IMR-90 (cell line): ENCODE data around the gene EIF1. TPM values are rescaled to one million over a fixed set of nuclear protein-coding genes. Genes with fewer than 3 reads are reported as not detected.
A peak's percentile ranks its signal among the peaks of the same experiment; 100 is the strongest.

ENCODE experiments used
- ATAC-seq: fragments of 200-7000 bp; cut with Tn5 transposase; 2 replicates; pipeline ENCODE4 v1.9.1; 2020; ENCODE audit warnings: low read depth, mild to moderate bottlenecking, moderate library complexity
- BruUV-seq: library from RNA; stranded (reverse); fragments of 400-500 nt; replicated peaks from 2 replicates; lab custom pipeline; 2021; lab: Mats Ljungman, UMichigan
- CTCF ChIA-PET: fragments of 300-600 bp; formaldehyde crosslinking; extraction: SDS; loops from one replicate; lab custom pipeline; 2021; ENCODE audit warnings: antibody characterized with exemption; lab: Yijun Ruan, JAX
- POLR2A ChIA-PET: fragments of 300-600 bp; sonication (Branson Sonifier 250); formaldehyde crosslinking; loops from one replicate; lab custom pipeline; 2022; ENCODE audit warnings: antibody characterized with exemption; ENCODE audit not compliant: unreplicated experiment; lab: Charles Lee
- DNase-seq: peaks from one replicate; pipeline ENCODE4 v3.0.0; 2013
- H2AFZ ChIP-seq: replicated peaks from 2 replicates; pipeline ENCODE3; 2013; ENCODE audit warnings: low read length, mild to moderate bottlenecking; ENCODE audit not compliant: poor library complexity
- H2AK5ac ChIP-seq: 2 replicates; pipeline ENCODE4 v1.6.1; 2013; ENCODE audit warnings: low read depth, low read length, inconsistent platforms
- H2AK9ac ChIP-seq: replicated peaks from 2 replicates; pipeline ENCODE3; 2013; ENCODE audit warnings: mild to moderate bottlenecking, low read depth, low read length, moderate library complexity; ENCODE audit not compliant: poor library complexity
- H2BK120ac ChIP-seq: 2 replicates; pipeline ENCODE4 v1.6.1; 2013; ENCODE audit warnings: low read depth, low read length, inconsistent platforms
- H2BK15ac ChIP-seq: 3 replicates; pipeline ENCODE4 v1.6.1; 2013; ENCODE audit warnings: low read depth, low read length, inconsistent platforms
- H2BK20ac ChIP-seq: 2 replicates; pipeline ENCODE4 v1.6.1; 2013; ENCODE audit warnings: low read depth, mild to moderate bottlenecking, inconsistent platforms, low read length, moderate library complexity
- H2BK5ac ChIP-seq: 2 replicates; pipeline ENCODE4 v1.6.1; 2013; ENCODE audit warnings: mild to moderate bottlenecking, low read depth, low read length, inconsistent platforms; ENCODE audit not compliant: poor library complexity, severe bottlenecking
- H3K14ac ChIP-seq: replicated peaks from 2 replicates; pipeline ENCODE4 v1.6.1; 2013; ENCODE audit warnings: low read depth, low read length, inconsistent platforms
- H3K18ac ChIP-seq: 2 replicates; pipeline ENCODE4 v1.6.1; 2013; ENCODE audit warnings: low read depth, low read length, control low read depth
- H3K23ac ChIP-seq: 2 replicates; pipeline ENCODE4 v1.6.1; 2013; ENCODE audit warnings: low read depth, low read length, inconsistent platforms
- H3K27ac ChIP-seq: 2 replicates; pipeline ENCODE4 v1.5.1; 2013; ENCODE audit warnings: mild to moderate bottlenecking, control low read depth, low read length; ENCODE audit not compliant: insufficient read depth
- H3K27me3 ChIP-seq: 2 replicates; pipeline ENCODE4 v1.6.1; 2013; ENCODE audit warnings: low read length; ENCODE audit not compliant: control insufficient read depth, insufficient read depth
- H3K36me3 ChIP-seq: 2 replicates; pipeline ENCODE4 v1.6.1; 2013; ENCODE audit warnings: low read length, mixed read lengths; ENCODE audit not compliant: control insufficient read depth, insufficient read depth
- H3K4ac ChIP-seq: 2 replicates; pipeline ENCODE4 v1.6.1; 2013; ENCODE audit warnings: low read depth, low read length, inconsistent platforms
- H3K4me1 ChIP-seq: 2 replicates; pipeline ENCODE4 v1.6.1; 2013; ENCODE audit warnings: low read length, mixed read lengths; ENCODE audit not compliant: control insufficient read depth, insufficient read depth
- H3K4me2 ChIP-seq: 2 replicates; pipeline ENCODE4 v1.6.1; 2013; ENCODE audit warnings: low read depth, mild to moderate bottlenecking, control low read depth, low read length, moderate library complexity
- H3K4me3 ChIP-seq: 2 replicates; pipeline ENCODE4 v1.5.1; 2013; ENCODE audit warnings: low read depth, mild to moderate bottlenecking, control low read depth, low read length, moderate library complexity; ENCODE audit not compliant: insufficient read depth
- H3K56ac ChIP-seq: 2 replicates; pipeline ENCODE4 v1.6.1; 2013; ENCODE audit warnings: low read length, inconsistent platforms; ENCODE audit not compliant: insufficient read depth; ENCODE audit errors: extremely low read depth
- H3K79me1 ChIP-seq, 2 experiments: 2 replicates each; pipeline ENCODE4 v1.6.1; 2013; ENCODE audit warnings: low read length in 2 of 2, inconsistent platforms in 1 of 2, low read depth in 1 of 2
- H3K9ac ChIP-seq: 2 replicates; pipeline ENCODE4 v1.6.1; 2013; ENCODE audit warnings: low read depth, low read length, control low read depth
- H3K9me1 ChIP-seq: 2 replicates; pipeline ENCODE4 v1.6.1; 2013; ENCODE audit warnings: low read length, inconsistent platforms; ENCODE audit not compliant: insufficient read depth
- H3K9me3 ChIP-seq: 2 replicates; pipeline ENCODE4 v1.6.1; 2013; ENCODE audit warnings: low read length; ENCODE audit not compliant: control insufficient read depth, insufficient read depth
- H4K20me1 ChIP-seq: 2 replicates; pipeline ENCODE4 v1.6.1; 2013; ENCODE audit warnings: low read length, inconsistent platforms; ENCODE audit not compliant: insufficient read depth
- H4K5ac ChIP-seq: 2 replicates; pipeline ENCODE4 v1.6.1; 2013; ENCODE audit warnings: mild to moderate bottlenecking, low read depth, low read length, control low read depth
- H4K8ac ChIP-seq, 2 experiments: 2 replicates each; pipeline ENCODE4 v1.6.1; 2013; ENCODE audit warnings: low read depth in 2 of 2, low read length in 2 of 2, control low read depth in 1 of 2, inconsistent platforms in 1 of 2
- H4K91ac ChIP-seq: 2 replicates; pipeline ENCODE4 v1.6.1; 2013; ENCODE audit warnings: low read depth, low read length, inconsistent platforms; ENCODE audit not compliant: insufficient read depth
- CEBPB ChIP-seq: IDR thresholded peaks from 2 replicates; pipeline ENCODE4 v1.6.1; 2012; ENCODE audit warnings: low read depth, low read length, improper control_type of control experiment
- CTCF ChIP-seq: conservative IDR thresholded peaks from 2 replicates; pipeline ENCODE4 v1.5.1; 2012; ENCODE audit warnings: mild to moderate bottlenecking, low read depth, low read length, improper control_type of control experiment
- MAFK ChIP-seq: IDR thresholded peaks from 2 replicates; pipeline ENCODE4 v1.6.1; 2012; ENCODE audit warnings: low read depth, low read length, improper control_type of control experiment
- MAZ ChIP-seq: IDR thresholded peaks from 2 replicates; pipeline ENCODE4 v1.6.1; 2012; ENCODE audit warnings: low read depth, mild to moderate bottlenecking, low read length, improper control_type of control experiment, moderate library complexity, borderline replicate concordance
- NFE2L2 ChIP-seq: fragments of 150-350 bp; IDR thresholded peaks from 2 replicates; pipeline ENCODE4 v1.6.1; 2016; ENCODE audit warnings: low read depth, mild to moderate bottlenecking, low read length
- RAD21 ChIP-seq: IDR thresholded peaks from 2 replicates; pipeline ENCODE4 v1.6.1; 2012; ENCODE audit warnings: low read length, improper control_type of control experiment
- SMC3 ChIP-seq: fragments of 150-350 bp; IDR thresholded peaks from 2 replicates; pipeline ENCODE4 v1.6.1; 2016; ENCODE audit warnings: low read depth, mild to moderate bottlenecking, antibody characterized with exemption, low read length, moderate library complexity
- WGBS, 2 experiments: methylation state at CpG; one replicate each; pipeline versions ENCODE4 v1.1.5 to v1.1.7; 2013; ENCODE audit warnings: missing lambda C conversion rate in 2 of 2; ENCODE audit not compliant: insufficient read length in 1 of 2; ENCODE audit errors: extremely low coverage in 2 of 2; 5-methylcytosine and 5-hydroxymethylcytosine counted together
- dilution Hi-C: fragments of 300-500 bp; cut with HindIII; formaldehyde crosslinking; loops from one replicate; pipeline ENCODE4 v1.14.3; 2018; ENCODE audit warnings: low sequenced_read_pairs; ENCODE audit not compliant: unreplicated experiment
- in situ Hi-C: fragments of 300-500 bp; cut with MboI; formaldehyde crosslinking; loops from 3 replicates; pipeline ENCODE4 v1.14.3; 2019; ENCODE audit warnings: low sequenced_read_pairs, inconsistent platforms, mixed read lengths
- intact Hi-C: fragments of 100-400 bp; cut with micrococcal nuclease; formaldehyde crosslinking; loops from 2 replicates; pipeline ENCODE4 v1.10.0; 2022
- polyA plus RNA-seq, 3 experiments: library from polyadenylated mRNA; depleted of rRNA; stranded (reverse); fragments of >200 nt; gene quantifications; 2 replicates each; pipeline ENCODE4 v1.2.3, GENCODE V29; 2012; ENCODE audit warnings: low replicate concordance in 1 of 3
- total RNA-seq: library from RNA; depleted of rRNA; stranded (reverse); fragments of >200 nt; gene quantifications from 2 replicates; pipeline ENCODE4 v1.2.3, GENCODE V29; 2012

The EIF1 gene
- total and polyA plus RNA-seq, 2 of the 4 experiments (the other 2 are of a cell fraction), result 89.4 to 381 TPM

- Histone ChIP-seq H3K4me3 (0 out of 2 replicates have a peak overlapping the region, but pooled peaks have one; percentile 18), H2AK5ac (no peak overlapping the region), H2BK20ac (peak overlapping the region; percentile 71), H3K27ac (no peak overlapping the region; the same call in 1 of the 2 replicates), H3K9me3 (no peaks in the 10 kb centered on the region), H2BK5ac (no peak overlapping the region), H3K9ac (peak overlapping the region; percentile 54), H3K27me3 (no peaks in the 10 kb centered on the region; the same call in 1 of the 2 replicates), H3K4me1 (peaks cover 14% of the 10 kb centered on the region), H3K18ac (peak overlapping the region; percentile 38; the same call in 1 of the 2 replicates), H4K5ac (peak overlapping the region; percentile 47), H3K23ac (0 out of 2 replicates have a peak overlapping the region, but pooled peaks have one; percentile 21), H3K14ac (peak overlapping the region; percentile 84), H2BK15ac (peak overlapping the region; percentile 79; the same call in 2 of the 3 replicates), H3K36me3 (no peaks in the 10 kb centered on the region), H2AK9ac (peak overlapping the region; percentile 48), H3K4ac (peak overlapping the region; percentile 80), H3K9me1 (peaks cover 12% of the 10 kb centered on the region), H3K4me2 (peak overlapping the region; percentile 90), H3K56ac (no peak overlapping the region), H4K8ac (peak overlapping the region; percentile 74 to 91; a peak in 3 of 4 replicates), H3K79me1 (no peaks in the 10 kb centered on the region), H4K20me1 (no peaks in the 10 kb centered on the region), H2BK120ac (peak overlapping the region; percentile 88), H4K91ac (peak overlapping the region; percentile 75), H2AFZ (peak overlapping the region; percentile 99)
- dilution Hi-C loops, result no loop called here
- TF ChIP-seq CEBPB, result no peak
- peak; percentile 94 for TF ChIP-seq CTCF
- peak; percentile 92 for TF ChIP-seq RAD21
- peak; percentile 88 for TF ChIP-seq SMC3
- no peak for TF ChIP-seq NFE2L2
- TF ChIP-seq MAFK, result no peak
- no peak; the same call in 1 of the 2 replicates for TF ChIP-seq MAZ
- WGBS, 2 experiments, result 4% methylated on average over 14 of the region's 22 CpGs; no CpG with 5 or more reads in 1 of the 2 experiments
- POLR2A ChIA-PET, result interaction anchor here (0.6 to 0.8 kb wide), 2 partner anchors 98 to 99 kb away, joined by 13 to 22 read pairs; no protein-coding TSS in a partner anchor
- ATAC-seq (peak; percentile 88), DNase-seq (peak; percentile 54)
- intact Hi-C loops, result loop anchor here (1.0 to 5.0 kb wide), 6 partner anchors 99 to 846 kb away; partner anchors contain the start of gene KRTAP2-3
- CTCF ChIA-PET, result interaction anchor here (0.6 to 3.8 kb wide), 18 partner anchors 13 to 1032 kb away, joined by 3 to 36 read pairs (median 4); no protein-coding TSS in a partner anchor
- no TSS peak for BruUV-seq
- in situ Hi-C loops, result no loop called here
Observed at GRCh38 chr17:41647940-41648410, 40.7 kb upstream of the EIF1 start.
